ENCODE data around the gene RPL36.

The RPL36 gene

GRCh38 chr19:5738423-5738822, 48.3 kb downstream of the RPL36 start:
- no peak for TF ChIP-seq CTCF (IDR thresholded peaks at IDR 0.05; ENCODE audit: low read depth, low read length, missing control alignments)
- no peak for DNase-seq
- Histone ChIP-seq H3K4me3 (ENCODE audit: low read depth, low read length) (no peak overlapping the region), H3K27me3 (replicated peaks) (no peaks in the 10 kb centered on the region), H3K36me3 (replicated peaks) (no peaks in the 10 kb centered on the region), H3K27ac (no peak overlapping the region)
- in situ Hi-C loops (cut with HindIII; ENCODE audit: low pct_ligation_motif_present, low sequenced_read_pairs) = no loop called here
